NT2/D1 (cell line): ENCODE measurements around the gene C5orf22.

ENCODE experiments used
- DNase-seq: peaks from one replicate; pipeline ENCODE4 v3.0.0-alpha.2; 2011; ENCODE audit warnings: low read depth, low spot score
- H3K27me3 ChIP-seq: 2 replicates; pipeline ENCODE4 v1.6.0; 2011; ENCODE audit warnings: mild to moderate bottlenecking; ENCODE audit not compliant: insufficient read length, insufficient read depth
- H3K36me3 ChIP-seq: 2 replicates; pipeline ENCODE4 v1.6.1; 2011; ENCODE audit warnings: mild to moderate bottlenecking, low read length, mixed read lengths; ENCODE audit not compliant: insufficient read depth, insufficient read length
- H3K4me1 ChIP-seq: 2 replicates; pipeline ENCODE4 v1.5.1; 2011; ENCODE audit not compliant: insufficient read depth, insufficient read length
- H3K4me3 ChIP-seq: 2 replicates; pipeline ENCODE4 v1.5.1; 2011; ENCODE audit warnings: low read depth; ENCODE audit not compliant: insufficient read length
- H3K9ac ChIP-seq: 2 replicates; pipeline ENCODE4 v1.6.0; 2011; ENCODE audit warnings: low read depth; ENCODE audit not compliant: insufficient read length
- H3K9me3 ChIP-seq: 2 replicates; pipeline ENCODE4 v1.5.1; 2011; ENCODE audit warnings: mild to moderate bottlenecking, low read length; ENCODE audit not compliant: insufficient read depth
- SUZ12 ChIP-seq: IDR thresholded peaks from 2 replicates; pipeline ENCODE4 v1.6.1; 2011; ENCODE audit not compliant: insufficient read length, insufficient read depth; ENCODE audit errors: extremely low read depth
- YY1 ChIP-seq: IDR thresholded peaks from 2 replicates; pipeline ENCODE4 v1.6.1; 2011; ENCODE audit not compliant: insufficient read length, insufficient read depth
- ZNF274 ChIP-seq: IDR thresholded peaks from 2 replicates; pipeline ENCODE4 v1.6.1; 2011; ENCODE audit warnings: mild to moderate bottlenecking, low read depth, low read length

The C5orf22 gene

DNA sequence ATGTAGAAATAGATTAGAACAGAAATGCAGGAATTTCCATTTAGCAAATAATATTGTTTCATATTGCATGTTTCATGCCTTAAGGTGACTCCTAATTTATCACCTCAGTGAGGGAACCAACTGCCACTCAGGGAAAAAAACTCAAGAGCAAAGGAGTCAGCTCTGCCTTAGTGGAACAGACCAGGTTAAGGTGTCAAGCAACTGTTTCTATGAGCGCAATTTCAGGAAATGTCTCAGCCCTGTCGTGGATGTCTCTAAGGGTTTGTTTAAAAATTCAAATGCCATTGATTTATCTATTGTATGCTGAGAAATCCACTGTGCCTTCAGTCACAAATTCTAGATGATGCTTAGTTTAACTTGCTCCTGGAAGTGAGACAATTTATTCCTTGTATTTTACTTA lies 72.1 kb downstream of the C5orf22 start:
- H3K9ac ChIP-seq = no peak overlapping the region
- DNase-seq = no peak
- no peaks in the 10 kb centered on the region for H3K27me3 ChIP-seq
- no peaks in the 10 kb centered on the region for H3K36me3 ChIP-seq
- TF ChIP-seq SUZ12 (no peak), YY1 (no peak), ZNF274 (no peak)
- no peaks in the 10 kb centered on the region for H3K9me3 ChIP-seq
- H3K4me3 ChIP-seq = no peak overlapping the region
- no peaks in the 10 kb centered on the region for H3K4me1 ChIP-seq

DNA sequence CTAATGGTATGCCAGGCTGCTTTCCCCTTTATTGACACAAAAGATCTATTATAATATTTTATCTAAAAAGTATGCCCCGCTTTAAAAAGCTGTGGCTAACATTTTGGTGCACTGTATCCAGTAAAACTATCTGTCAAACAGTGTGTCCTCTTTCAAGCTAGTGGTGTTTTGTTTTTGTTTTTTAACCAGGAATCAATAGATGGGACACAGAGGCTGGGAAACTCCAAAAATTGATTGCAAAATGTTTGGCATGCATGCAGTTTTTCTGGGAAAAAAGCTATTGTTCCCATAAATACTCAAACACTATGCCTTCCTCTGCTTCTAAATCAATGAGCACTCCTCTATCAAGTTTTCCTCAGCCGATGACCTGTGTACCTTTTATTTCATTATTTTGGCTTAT lies 72.5 kb downstream of the C5orf22 start:
- TF ChIP-seq SUZ12 = no peak
- no peak for TF ChIP-seq ZNF274
- no peak for TF ChIP-seq YY1
- H3K4me3 ChIP-seq = no peak overlapping the region
- H3K9ac ChIP-seq = no peak overlapping the region
- no peaks in the 10 kb centered on the region for H3K4me1 ChIP-seq
- DNase-seq = no peak
- no peaks in the 10 kb centered on the region for H3K9me3 ChIP-seq
- no peaks in the 10 kb centered on the region for H3K36me3 ChIP-seq
- no peaks in the 10 kb centered on the region for H3K27me3 ChIP-seq
